GM23338 (cell line): ENCODE measurements around the gene CAPN9. TPM values are rescaled to one million over a fixed set of nuclear protein-coding genes. Genes with fewer than 3 reads are reported as not detected.

ENCODE experiments used
- ATAC-seq: fragments of 200-7000 bp; cut with Tn5 transposase; 3 replicates; pipeline ENCODE4 v1.9.1; 2020
- DNase-seq: peaks from one replicate; pipeline ENCODE4 v3.0.0-alpha.2; 2015; ENCODE audit warnings: low spot score
- H2AFZ ChIP-seq: fragments of 200-600 bp; sonication (generic); 2 replicates; pipeline ENCODE4 v1.8.0; 2016; ENCODE audit warnings: antibody characterized with exemption, mild to moderate bottlenecking, moderate library complexity
- H3F3A ChIP-seq: fragments of 200-600 bp; sonication (generic); replicated peaks from 2 replicates; pipeline ENCODE4 v1.8.0; 2017; ENCODE audit warnings: antibody characterized with exemption, mixed run types, low read depth
- H3K27ac ChIP-seq: fragments of 200-600 bp; sonication (generic); 2 replicates; pipeline ENCODE4 v1.6.1; 2016; ENCODE audit warnings: low read depth
- H3K27me3 ChIP-seq: fragments of 200-600 bp; sonication (generic); 2 replicates; pipeline ENCODE4 v1.8.0; 2016; ENCODE audit warnings: mild to moderate bottlenecking, mixed run types, moderate library complexity; ENCODE audit not compliant: insufficient read depth
- H3K36me3 ChIP-seq: fragments of 200-600 bp; sonication (generic); 2 replicates; pipeline ENCODE4 v1.8.0; 2016; ENCODE audit warnings: mild to moderate bottlenecking; ENCODE audit not compliant: insufficient read depth
- H3K4me1 ChIP-seq: fragments of 200-600 bp; sonication (generic); 2 replicates; pipeline ENCODE4 v1.8.0; 2016; ENCODE audit warnings: mild to moderate bottlenecking, moderate library complexity; ENCODE audit not compliant: insufficient read depth
- H3K4me2 ChIP-seq: fragments of 200-600 bp; sonication (generic); 2 replicates; pipeline ENCODE4 v1.7.1; 2017; ENCODE audit warnings: mixed run types
- H3K4me3 ChIP-seq: fragments of 200-600 bp; sonication (generic); 2 replicates; pipeline ENCODE4 v1.6.1; 2016; ENCODE audit warnings: mixed run types
- H3K79me2 ChIP-seq: fragments of 200-600 bp; sonication (generic); replicated peaks from 2 replicates; pipeline ENCODE4 v1.8.0; 2017; ENCODE audit warnings: mild to moderate bottlenecking; ENCODE audit not compliant: insufficient read depth
- H3K9me2 ChIP-seq: fragments of 200-600 bp; sonication (generic); 2 replicates; pipeline ENCODE4 v1.8.0; 2017; ENCODE audit not compliant: insufficient read depth
- H4K20me1 ChIP-seq: fragments of 200-600 bp; sonication (generic); replicated peaks from 2 replicates; pipeline ENCODE4 v1.8.0; 2017; ENCODE audit warnings: mild to moderate bottlenecking; ENCODE audit not compliant: insufficient read depth
- H3K27ac Mint-ChIP-seq: 2 replicates; pipeline ENCODE4 v1.8.0; 2020; ENCODE audit warnings: inconsistent platforms, mild to moderate bottlenecking, moderate library complexity, mixed read lengths
- H3K27me3 Mint-ChIP-seq: 3 replicates; pipeline ENCODE4 v1.8.0; 2022; ENCODE audit warnings: low read depth, mild to moderate bottlenecking, moderate library complexity, mixed read lengths, inconsistent platforms; ENCODE audit not compliant: insufficient read depth, poor library complexity
- H3K36me3 Mint-ChIP-seq: 3 replicates; pipeline ENCODE4 v1.8.0; 2021; ENCODE audit warnings: low read depth, mild to moderate bottlenecking, inconsistent platforms, moderate library complexity, mixed read lengths
- H3K4me1 Mint-ChIP-seq: 3 replicates; pipeline ENCODE4 v1.8.0; 2020; ENCODE audit warnings: mild to moderate bottlenecking, inconsistent platforms, mixed read lengths
- H3K4me3 Mint-ChIP-seq: 3 replicates; pipeline ENCODE4 v1.8.0; 2021; ENCODE audit warnings: moderate library complexity, mild to moderate bottlenecking, inconsistent platforms, mixed read lengths
- H3K9me3 Mint-ChIP-seq: 3 replicates; pipeline ENCODE4 v1.8.0; 2020; ENCODE audit warnings: moderate library complexity, mild to moderate bottlenecking, inconsistent platforms, mixed read lengths
- CREB1 ChIP-seq: fragments of 250-450 bp; sonication (Bioruptor Pico); IDR thresholded peaks from 2 replicates; pipeline ENCODE4 v1.5.0; 2020; ENCODE audit warnings: low read depth, mild to moderate bottlenecking, moderate library complexity
- CTCF ChIP-seq, 2 experiments: fragments of 200-600 bp in 1 of 2; sonication (generic) in 1 of 2; conservative IDR thresholded peaks; 2 replicates each; pipeline versions ENCODE4 v1.5.1 to v1.6.1; 2016 to 2017; ENCODE audit warnings: antibody characterized with exemption in 2 of 2, low read depth in 2 of 2, mild to moderate bottlenecking in 2 of 2, moderate library complexity in 1 of 2
- ETS1 ChIP-seq: IDR thresholded peaks from 2 replicates; pipeline ENCODE4 v1.6.1; 2016; ENCODE audit warnings: antibody characterized with exemption
- EZH2phosphoT487 ChIP-seq: fragments of 200-600 bp; sonication (generic); IDR thresholded peaks from one replicate; pipeline ENCODE4 v1.8.1; 2018; ENCODE audit warnings: antibody characterized with exemption; ENCODE audit not compliant: unreplicated experiment
- JUNB ChIP-seq: IDR thresholded peaks from one replicate; pipeline ENCODE4 v1.6.1; 2016; ENCODE audit warnings: antibody characterized with exemption; ENCODE audit not compliant: unreplicated experiment
- POLR2AphosphoS5 ChIP-seq: IDR thresholded peaks from 2 replicates; pipeline ENCODE4 v1.6.1; 2016; ENCODE audit warnings: antibody characterized with exemption, low read depth
- REST ChIP-seq: IDR thresholded peaks from one replicate; pipeline ENCODE4 v1.6.1; 2018; ENCODE audit warnings: antibody characterized with exemption; ENCODE audit not compliant: unreplicated experiment
- STAT1 ChIP-seq: IDR thresholded peaks from one replicate; pipeline ENCODE4 v1.6.1; 2016; ENCODE audit warnings: antibody characterized with exemption; ENCODE audit not compliant: unreplicated experiment
- ZNF114 ChIP-seq: fragments of 250-450 bp; sonication (Bioruptor Pico); IDR thresholded peaks from 2 replicates; pipeline ENCODE4 v1.5.0; 2020; ENCODE audit warnings: mild to moderate bottlenecking, moderate library complexity
- ZNF331 ChIP-seq: fragments of 250-450 bp; sonication (Bioruptor Pico); IDR thresholded peaks from 2 replicates; pipeline ENCODE4 v1.5.0; 2020; ENCODE audit warnings: low read depth, mild to moderate bottlenecking, moderate library complexity
- polyA plus RNA-seq: library from polyadenylated mRNA; unstranded; fragments of >200 nt; fragmentation: Nextera tagmentation; extraction: Ambion mirVana; gene quantifications from 2 replicates; pipeline ENCODE4 v1.2.1, GENCODE V29; 2016
- total RNA-seq: library from RNA; depleted of rRNA; stranded (reverse); fragments of >200 nt; shearing (Covaris generic); gene quantifications from 2 replicates; pipeline ENCODE4 v1.2.3, GENCODE V29; 2014

Gene CAPN9
- total and polyA plus RNA-seq, 2 experiments from 2014 or later, result 0.07 TPM; not detected in 1

- no peak for TF ChIP-seq REST
- no peak for TF ChIP-seq POLR2AphosphoS5
- no peak for TF ChIP-seq ZNF331
- TF ChIP-seq CREB1 (CRISPR knock-in tag), result no peak
- no peak for TF ChIP-seq CTCF (conservative IDR thresholded peaks at IDR 0.05; ENCODE audit: low read depth in 2 of 2)
- no peak for TF ChIP-seq ETS1
- no peak for TF ChIP-seq JUNB
- TF ChIP-seq EZH2phosphoT487, result no peak
- no peak for TF ChIP-seq ZNF114 (CRISPR knock-in tag)
Observed at GRCh38 chr1:230754796-230755195, 7.6 kb downstream of the CAPN9 start (continued).

- Histone ChIP-seq H3K36me3 (no peaks in the 10 kb centered on the region), H3K4me1 (peaks cover 4% of the 10 kb centered on the region), H3F3A (no peaks in the 10 kb centered on the region; the same call in 1 of the 2 replicates), H3K4me2 (no peak overlapping the region), H3K27me3 (no peaks in the 10 kb centered on the region), H3K9me2 (no peaks in the 10 kb centered on the region), H3K27ac (no peak overlapping the region), H3K79me2 (no peaks in the 10 kb centered on the region), H4K20me1 (no peaks in the 10 kb centered on the region), H2AFZ (no peak overlapping the region; the same call in 1 of the 2 replicates), H3K4me3 (no peak overlapping the region)
- Mint-ChIP-seq H3K9me3 (no peaks in the 10 kb centered on the region), H3K4me3 (no peak overlapping the region), H3K36me3 (no peaks in the 10 kb centered on the region), H3K27ac (no peak overlapping the region), H3K27me3 (peaks cover 23% of the 10 kb centered on the region), H3K4me1 (peaks cover 11% of the 10 kb centered on the region)
- TF ChIP-seq ZNF331 (no peak), CREB1 (CRISPR knock-in tag) (no peak), STAT1 (no peak), ETS1 (no peak), JUNB (no peak)
- no peak for ATAC-seq
- DNase-seq, result no peak
Observed at GRCh38 chr1:230757856-230758708, 10.9 kb downstream of the CAPN9 start.
